ENCODE data around the gene PLAU. TPM values are rescaled to one million over a fixed set of nuclear protein-coding genes. Genes with fewer than 3 reads are reported as not detected.

PLAU gene
- total and polyA plus RNA-seq, 2 of the 13 experiments (the other 11 are each of a cell fraction or from before 2014, with no cell fraction given), result 0.45 to 11.2 TPM

DNA sequence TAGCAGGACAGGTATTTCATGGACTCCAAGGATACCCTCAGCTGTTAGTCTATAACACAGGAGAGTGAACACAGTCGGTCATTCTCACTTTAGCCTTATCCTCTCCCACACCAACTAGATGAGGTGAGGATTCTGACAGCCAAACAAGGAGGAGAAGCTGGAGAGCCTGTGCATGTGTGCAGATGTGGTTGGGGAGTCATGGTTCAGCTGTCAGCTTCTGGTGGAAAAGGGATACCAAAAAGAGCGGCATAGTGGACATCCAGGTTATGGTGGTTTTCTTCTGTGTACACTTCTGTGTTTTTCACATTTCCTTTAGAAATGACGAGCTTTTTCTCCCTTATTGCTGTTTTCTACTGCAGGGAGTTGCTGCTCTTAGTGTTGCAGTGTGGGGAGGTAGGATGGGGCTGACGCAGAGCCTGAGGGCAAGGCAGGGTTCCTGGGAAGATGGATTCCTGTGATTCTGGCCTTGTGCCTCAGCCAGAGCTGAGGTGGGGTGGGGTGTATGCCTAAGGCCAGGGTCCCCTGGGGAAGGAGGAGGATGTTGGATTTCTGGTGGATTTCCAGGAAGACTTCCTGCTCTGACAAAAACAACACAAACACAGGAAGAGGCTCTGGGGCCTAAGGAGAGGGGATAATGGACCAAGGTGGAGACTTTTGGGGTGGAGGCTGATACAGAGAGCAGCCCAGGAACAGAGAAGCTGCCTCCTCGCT, 26.6 kb downstream of the PLAU start:
- Histone ChIP-seq H3K79me2 (ENCODE audit: insufficient read depth, low read length) (no peaks in the 10 kb centered on the region), H3K36me3 (replicated peaks in 1 of 2; ENCODE audit: control insufficient read depth in 1 of 2, insufficient read depth in 2 of 2, low read length in 2 of 2) (no peaks in the 10 kb centered on the region), H3K9ac (ENCODE audit: insufficient read depth, low read depth, low read length) (no peak overlapping the region), H3K27ac (ENCODE audit: extremely low read length, insufficient read depth, low read length) (no peak overlapping the region), H4K20me1 (ENCODE audit: insufficient read depth, low read length) (no peaks in the 10 kb centered on the region), H3K9me3 (ENCODE audit: low read length) (no peaks in the 10 kb centered on the region), H2AFZ (ENCODE audit: low read length) (no peak overlapping the region), H3K4me2 (ENCODE audit: low read depth, low read length) (no peak overlapping the region), H3K27me3 (ENCODE audit: control insufficient read depth in 1 of 2, insufficient read depth in 2 of 2, low read length in 2 of 2) (peaks cover 0 to 27% of the 10 kb centered on the region in 2 experiments; a peak in 3 of 5 replicates), H3K4me3 (replicated peaks in 1 of 3; ENCODE audit: insufficient read depth in 1 of 3, low read depth in 2 of 3, low read length in 3 of 3) (no peak overlapping the region), H3K4me1 (ENCODE audit: insufficient read depth, low read length) (peaks cover 9% of the 10 kb centered on the region)
- ChIA-PET CTCF (ENCODE audit: low intra/inter-chr PET ratio, low total read pairs) (interaction anchor here (5.7 kb wide), 1 partner anchor 51 kb away, joined by 60 read pairs; no protein-coding TSS in a partner anchor), POLR2A (no interaction called here)
- BruUV-seq (replicated peaks), result no TSS peak
- DNase-seq (ENCODE audit: low spot score), result no peak
- ATAC-seq, result no peak
- TF ChIP-seq POLR2AphosphoS2 (IDR thresholded peaks at IDR 0.05; ENCODE audit: low read depth, low read length), result no peak
- TF ChIP-seq RARA (CRISPR knock-in tag; IDR thresholded peaks at IDR 0.05), result no peak
- no peak for TF ChIP-seq ZNF34 (CRISPR knock-in tag; IDR thresholded peaks at IDR 0.05; ENCODE audit: borderline replicate concordance)
- TF ChIP-seq ZNF883 (CRISPR knock-in tag; IDR thresholded peaks at IDR 0.05; ENCODE audit: not compliant biosample characterization), result no peak
- no peak for TF ChIP-seq GABPA (IDR thresholded peaks at IDR 0.05; ENCODE audit: low read depth, low read length)
- TF ChIP-seq GABPA (CRISPR knock-in tag; IDR thresholded peaks at IDR 0.05; ENCODE audit: low read depth), result no peak
- no peak for TF ChIP-seq ZNF660 (CRISPR knock-in tag; IDR thresholded peaks at IDR 0.05; ENCODE audit: borderline replicate concordance, low read depth)
- no peak for TF ChIP-seq MTF2 (CRISPR knock-in tag; IDR thresholded peaks at IDR 0.05; ENCODE audit: borderline replicate concordance)
- 33% methylated on average over 5 of the region's 5 CpGs for WGBS (ENCODE audit: low lambda C conversion rate)
- no peak for FAIRE-seq
- intact Hi-C loops (cut with micrococcal nuclease; ENCODE audit: unreplicated experiment) (no loop called here), in situ Hi-C loops (cut with HindIII; ENCODE audit: extremely low pct_ligation_motif_present, low pct_unique_long_range_greater_than_20kb) (loop anchor here (5.0 kb wide), 1 partner anchor 50 kb away; no protein-coding TSS in a partner anchor)
